ENCODE measurements around the gene MAP2K4. TPM values are rescaled to one million over a fixed set of nuclear protein-coding genes. Genes with fewer than 3 reads are reported as not detected.
"Not testable (repeated sequence)": the region's sequence is repeated elsewhere in the genome, so short reads cannot be mapped to it uniquely, and the experiment has no call there.

Gene MAP2K4
- total RNA-seq, 4 donors from 2014 or later, result 21.0 to 26.7 (median 25.1) TPM

- ATAC-seq (ENCODE audit: low FRiP score), result no peak
- TF ChIP-seq CTCF (IDR thresholded peaks at IDR 0.05), result no peak
These were observed 113.4 kb downstream of the MAP2K4 start for GRCh38 chr17:12134101-12134500.

GRCh38 chr17:12134587-12134986 is 113.9 kb downstream of the MAP2K4 start:
- ATAC-seq (ENCODE audit: low FRiP score) (no peak), DNase-seq (ENCODE audit: low spot score) (no peak)
- no peak for TF ChIP-seq CTCF (IDR thresholded peaks at IDR 0.05)

More at GRCh38 chr17:12134101-12134500, 113.4 kb downstream of the MAP2K4 start:
- DNase-seq (ENCODE audit: low spot score), result no peak

GRCh38 chr17:12136243-12136642 is 115.6 kb downstream of the MAP2K4 start:
- DNase-seq (ENCODE audit: low spot score) (no peak), ATAC-seq (ENCODE audit: low FRiP score) (no peak)
- TF ChIP-seq CTCF (IDR thresholded peaks at IDR 0.05), result no peak

GRCh38 chr17:12136646-12137045 is 116.0 kb downstream of the MAP2K4 start:
- ATAC-seq (ENCODE audit: low FRiP score) (no peak), DNase-seq (ENCODE audit: low spot score) (no peak)
- TF ChIP-seq CTCF (IDR thresholded peaks at IDR 0.05), result no peak

GRCh38 chr17:12137859-12138258 is 117.2 kb downstream of the MAP2K4 start:
- ATAC-seq (ENCODE audit: low FRiP score), result no peak
- no peak for TF ChIP-seq CTCF (IDR thresholded peaks at IDR 0.05)
- DNase-seq (ENCODE audit: low spot score), result no peak

GRCh38 chr17:12140685-12141084 is 120.0 kb downstream of the MAP2K4 start:
- DNase-seq (ENCODE audit: low spot score), result no peak
- TF ChIP-seq CTCF (IDR thresholded peaks at IDR 0.05), result no peak
- ATAC-seq (ENCODE audit: low FRiP score), result no peak

- not testable (repeated sequence) for ATAC-seq (ENCODE audit: low FRiP score); DNase-seq (ENCODE audit: low spot score)
These were observed 141.5 kb downstream of the MAP2K4 start for GRCh38 chr17:12162187-12162586.

- TF ChIP-seq CTCF (IDR thresholded peaks at IDR 0.05), result no peak
- DNase-seq (ENCODE audit: low spot score), result no peak
- no peak for ATAC-seq (ENCODE audit: low FRiP score)
These were observed 143.4 kb downstream of the MAP2K4 start for GRCh38 chr17:12164085-12164484.
